IMR-90 (cell line): ENCODE data around the gene BRAF. TPM values are rescaled to one million over a fixed set of nuclear protein-coding genes. Genes with fewer than 3 reads are reported as not detected.

Experiments
- ATAC-seq: fragments of 200-7000 bp; cut with Tn5 transposase; 2 replicates; pipeline ENCODE4 v1.9.1; 2020; ENCODE audit warnings: low read depth, mild to moderate bottlenecking, moderate library complexity
- BruUV-seq: library from RNA; stranded (reverse); fragments of 400-500 nt; replicated peaks from 2 replicates; lab custom pipeline; 2021; lab: Mats Ljungman, UMichigan
- CTCF ChIA-PET: fragments of 300-600 bp; formaldehyde crosslinking; extraction: SDS; loops from one replicate; lab custom pipeline; 2021; ENCODE audit warnings: antibody characterized with exemption; lab: Yijun Ruan, JAX
- POLR2A ChIA-PET: fragments of 300-600 bp; sonication (Branson Sonifier 250); formaldehyde crosslinking; loops from one replicate; lab custom pipeline; 2022; ENCODE audit warnings: antibody characterized with exemption; ENCODE audit not compliant: unreplicated experiment; lab: Charles Lee
- DNase-seq: peaks from one replicate; pipeline ENCODE4 v3.0.0; 2013
- H2AFZ ChIP-seq: replicated peaks from 2 replicates; pipeline ENCODE3; 2013; ENCODE audit warnings: low read length, mild to moderate bottlenecking; ENCODE audit not compliant: poor library complexity
- H2AK5ac ChIP-seq: 2 replicates; pipeline ENCODE4 v1.6.1; 2013; ENCODE audit warnings: low read depth, low read length, inconsistent platforms
- H2AK9ac ChIP-seq: replicated peaks from 2 replicates; pipeline ENCODE3; 2013; ENCODE audit warnings: mild to moderate bottlenecking, low read depth, low read length, moderate library complexity; ENCODE audit not compliant: poor library complexity
- H2BK120ac ChIP-seq: 2 replicates; pipeline ENCODE4 v1.6.1; 2013; ENCODE audit warnings: low read depth, low read length, inconsistent platforms
- H2BK15ac ChIP-seq: 3 replicates; pipeline ENCODE4 v1.6.1; 2013; ENCODE audit warnings: low read depth, low read length, inconsistent platforms
- H2BK20ac ChIP-seq: 2 replicates; pipeline ENCODE4 v1.6.1; 2013; ENCODE audit warnings: low read depth, mild to moderate bottlenecking, inconsistent platforms, low read length, moderate library complexity
- H2BK5ac ChIP-seq: 2 replicates; pipeline ENCODE4 v1.6.1; 2013; ENCODE audit warnings: mild to moderate bottlenecking, low read depth, low read length, inconsistent platforms; ENCODE audit not compliant: poor library complexity, severe bottlenecking
- H3K14ac ChIP-seq: replicated peaks from 2 replicates; pipeline ENCODE4 v1.6.1; 2013; ENCODE audit warnings: low read depth, low read length, inconsistent platforms
- H3K18ac ChIP-seq: 2 replicates; pipeline ENCODE4 v1.6.1; 2013; ENCODE audit warnings: low read depth, low read length, control low read depth
- H3K23ac ChIP-seq: 2 replicates; pipeline ENCODE4 v1.6.1; 2013; ENCODE audit warnings: low read depth, low read length, inconsistent platforms
- H3K27ac ChIP-seq: 2 replicates; pipeline ENCODE4 v1.5.1; 2013; ENCODE audit warnings: mild to moderate bottlenecking, control low read depth, low read length; ENCODE audit not compliant: insufficient read depth
- H3K27me3 ChIP-seq: 2 replicates; pipeline ENCODE4 v1.6.1; 2013; ENCODE audit warnings: low read length; ENCODE audit not compliant: control insufficient read depth, insufficient read depth
- H3K36me3 ChIP-seq: 2 replicates; pipeline ENCODE4 v1.6.1; 2013; ENCODE audit warnings: low read length, mixed read lengths; ENCODE audit not compliant: control insufficient read depth, insufficient read depth
- H3K4ac ChIP-seq: 2 replicates; pipeline ENCODE4 v1.6.1; 2013; ENCODE audit warnings: low read depth, low read length, inconsistent platforms
- H3K4me1 ChIP-seq: 2 replicates; pipeline ENCODE4 v1.6.1; 2013; ENCODE audit warnings: low read length, mixed read lengths; ENCODE audit not compliant: control insufficient read depth, insufficient read depth
- H3K4me2 ChIP-seq: 2 replicates; pipeline ENCODE4 v1.6.1; 2013; ENCODE audit warnings: low read depth, mild to moderate bottlenecking, control low read depth, low read length, moderate library complexity
- H3K4me3 ChIP-seq: 2 replicates; pipeline ENCODE4 v1.5.1; 2013; ENCODE audit warnings: low read depth, mild to moderate bottlenecking, control low read depth, low read length, moderate library complexity; ENCODE audit not compliant: insufficient read depth
- H3K56ac ChIP-seq: 2 replicates; pipeline ENCODE4 v1.6.1; 2013; ENCODE audit warnings: low read length, inconsistent platforms; ENCODE audit not compliant: insufficient read depth; ENCODE audit errors: extremely low read depth
- H3K79me1 ChIP-seq, 2 experiments: 2 replicates each; pipeline ENCODE4 v1.6.1; 2013; ENCODE audit warnings: low read length in 2 of 2, inconsistent platforms in 1 of 2, low read depth in 1 of 2
- H3K9ac ChIP-seq: 2 replicates; pipeline ENCODE4 v1.6.1; 2013; ENCODE audit warnings: low read depth, low read length, control low read depth
- H3K9me1 ChIP-seq: 2 replicates; pipeline ENCODE4 v1.6.1; 2013; ENCODE audit warnings: low read length, inconsistent platforms; ENCODE audit not compliant: insufficient read depth
- H3K9me3 ChIP-seq: 2 replicates; pipeline ENCODE4 v1.6.1; 2013; ENCODE audit warnings: low read length; ENCODE audit not compliant: control insufficient read depth, insufficient read depth
- H4K20me1 ChIP-seq: 2 replicates; pipeline ENCODE4 v1.6.1; 2013; ENCODE audit warnings: low read length, inconsistent platforms; ENCODE audit not compliant: insufficient read depth
- H4K5ac ChIP-seq: 2 replicates; pipeline ENCODE4 v1.6.1; 2013; ENCODE audit warnings: mild to moderate bottlenecking, low read depth, low read length, control low read depth
- H4K8ac ChIP-seq, 2 experiments: 2 replicates each; pipeline ENCODE4 v1.6.1; 2013; ENCODE audit warnings: low read depth in 2 of 2, low read length in 2 of 2, control low read depth in 1 of 2, inconsistent platforms in 1 of 2
- H4K91ac ChIP-seq: 2 replicates; pipeline ENCODE4 v1.6.1; 2013; ENCODE audit warnings: low read depth, low read length, inconsistent platforms; ENCODE audit not compliant: insufficient read depth
- CHD1 ChIP-seq: IDR thresholded peaks from 2 replicates; pipeline ENCODE4 v1.6.1; 2012; ENCODE audit warnings: low read depth, low read length, improper control_type of control experiment
- CTCF ChIP-seq: conservative IDR thresholded peaks from 2 replicates; pipeline ENCODE4 v1.5.1; 2012; ENCODE audit warnings: mild to moderate bottlenecking, low read depth, low read length, improper control_type of control experiment
- MAFK ChIP-seq: IDR thresholded peaks from 2 replicates; pipeline ENCODE4 v1.6.1; 2012; ENCODE audit warnings: low read depth, low read length, improper control_type of control experiment
- MAZ ChIP-seq: IDR thresholded peaks from 2 replicates; pipeline ENCODE4 v1.6.1; 2012; ENCODE audit warnings: low read depth, mild to moderate bottlenecking, low read length, improper control_type of control experiment, moderate library complexity, borderline replicate concordance
- MXI1 ChIP-seq: IDR thresholded peaks from 2 replicates; pipeline ENCODE4 v1.6.1; 2012; ENCODE audit warnings: low read depth, mild to moderate bottlenecking, low read length, moderate library complexity, borderline replicate concordance
- POLR2A ChIP-seq: IDR thresholded peaks from 2 replicates; pipeline ENCODE4 v1.6.1; 2012; ENCODE audit warnings: mild to moderate bottlenecking, low read depth, low read length
- RFX5 ChIP-seq: IDR thresholded peaks from 2 replicates; pipeline ENCODE4 v1.8.0; 2012; ENCODE audit warnings: low read depth, mild to moderate bottlenecking, low read length, moderate library complexity
- SMC3 ChIP-seq: fragments of 150-350 bp; IDR thresholded peaks from 2 replicates; pipeline ENCODE4 v1.6.1; 2016; ENCODE audit warnings: low read depth, mild to moderate bottlenecking, antibody characterized with exemption, low read length, moderate library complexity
- WGBS, 2 experiments: methylation state at CpG; one replicate each; pipeline versions ENCODE4 v1.1.5 to v1.1.7; 2013; ENCODE audit warnings: missing lambda C conversion rate in 2 of 2; ENCODE audit not compliant: insufficient read length in 1 of 2; ENCODE audit errors: extremely low coverage in 2 of 2; 5-methylcytosine and 5-hydroxymethylcytosine counted together
- dilution Hi-C: fragments of 300-500 bp; cut with HindIII; formaldehyde crosslinking; loops from one replicate; pipeline ENCODE4 v1.14.3; 2018; ENCODE audit warnings: low sequenced_read_pairs; ENCODE audit not compliant: unreplicated experiment
- in situ Hi-C: fragments of 300-500 bp; cut with MboI; formaldehyde crosslinking; loops from 3 replicates; pipeline ENCODE4 v1.14.3; 2019; ENCODE audit warnings: low sequenced_read_pairs, inconsistent platforms, mixed read lengths
- intact Hi-C: fragments of 100-400 bp; cut with micrococcal nuclease; formaldehyde crosslinking; loops from 2 replicates; pipeline ENCODE4 v1.10.0; 2022
- polyA plus RNA-seq, 3 experiments: library from polyadenylated mRNA; depleted of rRNA; stranded (reverse); fragments of >200 nt; gene quantifications; 2 replicates each; pipeline ENCODE4 v1.2.3, GENCODE V29; 2012; ENCODE audit warnings: low replicate concordance in 1 of 3
- total RNA-seq: library from RNA; depleted of rRNA; stranded (reverse); fragments of >200 nt; gene quantifications from 2 replicates; pipeline ENCODE4 v1.2.3, GENCODE V29; 2012

BRAF gene
- total and polyA plus RNA-seq, 2 of the 4 experiments (the other 2 are of a cell fraction) = 5.7 to 12.9 TPM

GRCh38 chr7:140924019-140924820 is 509 bp downstream of the BRAF start:
- H3K27me3 ChIP-seq = no peaks in the 10 kb centered on the region; the same call in 1 of the 2 replicates
- ChIA-PET CTCF (interaction anchor here (0.6 to 1.5 kb wide), 3 partner anchors 19 to 114 kb away, joined by 3 read pairs; no protein-coding TSS in a partner anchor), POLR2A (no interaction called here)
- no peak overlapping the region for H2BK20ac ChIP-seq
- ATAC-seq (peak; percentile 86), DNase-seq (peak; percentile 68)
- no peaks in the 10 kb centered on the region for H3K36me3 ChIP-seq
- no peak overlapping the region for H2BK120ac ChIP-seq
- TF ChIP-seq MXI1 = 0 out of 2 replicates have a peak, but pooled peaks have one; percentile 14
- no peak for TF ChIP-seq MAFK
- TF ChIP-seq MAZ = peak; percentile 90
- peak; percentile 54 for TF ChIP-seq CTCF
- TF ChIP-seq POLR2A = peak; percentile 50; the same call in 1 of the 2 replicates
- TF ChIP-seq SMC3 = no peak
- no peak for TF ChIP-seq RFX5
- TF ChIP-seq CHD1 = no peak
- intact Hi-C loops (loop anchor here (5.0 to 10.0 kb wide), 2 partner anchors 52 to 229 kb away; partner anchors contain the start of gene NDUFB2), in situ Hi-C loops (no loop called here), dilution Hi-C loops (no loop called here)
- BruUV-seq = no TSS peak
- H4K91ac ChIP-seq = peak overlapping the region; percentile 62; the same call in 1 of the 2 replicates
- peak overlapping the region; percentile 79; the same call in 1 of the 2 replicates for H3K23ac ChIP-seq
- peaks cover 21% of the 10 kb centered on the region; the same call in 1 of the 2 replicates for H4K20me1 ChIP-seq
- H2BK5ac ChIP-seq = peak overlapping the region; percentile 80
- H3K9me1 ChIP-seq = no peaks in the 10 kb centered on the region
- H3K79me1 ChIP-seq = peaks cover 10 to 14% of the 10 kb centered on the region in 2 experiments
- H3K9ac ChIP-seq = peak overlapping the region; percentile 92
- H2AK9ac ChIP-seq = peak overlapping the region; percentile 87
- H3K4me2 ChIP-seq = peak overlapping the region; percentile 89
- H4K5ac ChIP-seq = peak overlapping the region; percentile 76; the same call in 1 of the 2 replicates
- peak overlapping the region; percentile 68 for H3K18ac ChIP-seq
- peak overlapping the region; percentile 37; the same call in 1 of the 2 replicates for H3K14ac ChIP-seq
- H2BK15ac ChIP-seq = no peak overlapping the region
- no peaks in the 10 kb centered on the region for H3K4me1 ChIP-seq
- H4K8ac ChIP-seq = peak overlapping the region in 1 of 2 experiments; percentile 80; a peak in 3 of 4 replicates
- no peak overlapping the region for H2AK5ac ChIP-seq
- WGBS, 2 experiments = 0% methylated on average over 17 of the region's 69 CpGs; no CpG with 5 or more reads in 1 of the 2 experiments
- peak overlapping the region; percentile 91 for H3K27ac ChIP-seq
- peak overlapping the region; percentile 95 for H2AFZ ChIP-seq
- H3K9me3 ChIP-seq = no peaks in the 10 kb centered on the region
- peak overlapping the region; percentile 1; the same call in 1 of the 2 replicates for H3K56ac ChIP-seq
- peak overlapping the region; percentile 99 for H3K4me3 ChIP-seq
- peak overlapping the region; percentile 74 for H3K4ac ChIP-seq
